ENCODE data around the gene LEKR1.
"Not testable (repeated sequence)": the region's sequence is repeated elsewhere in the genome, so short reads cannot be mapped to it uniquely, and the experiment has no call there.

The LEKR1 gene

DNA sequence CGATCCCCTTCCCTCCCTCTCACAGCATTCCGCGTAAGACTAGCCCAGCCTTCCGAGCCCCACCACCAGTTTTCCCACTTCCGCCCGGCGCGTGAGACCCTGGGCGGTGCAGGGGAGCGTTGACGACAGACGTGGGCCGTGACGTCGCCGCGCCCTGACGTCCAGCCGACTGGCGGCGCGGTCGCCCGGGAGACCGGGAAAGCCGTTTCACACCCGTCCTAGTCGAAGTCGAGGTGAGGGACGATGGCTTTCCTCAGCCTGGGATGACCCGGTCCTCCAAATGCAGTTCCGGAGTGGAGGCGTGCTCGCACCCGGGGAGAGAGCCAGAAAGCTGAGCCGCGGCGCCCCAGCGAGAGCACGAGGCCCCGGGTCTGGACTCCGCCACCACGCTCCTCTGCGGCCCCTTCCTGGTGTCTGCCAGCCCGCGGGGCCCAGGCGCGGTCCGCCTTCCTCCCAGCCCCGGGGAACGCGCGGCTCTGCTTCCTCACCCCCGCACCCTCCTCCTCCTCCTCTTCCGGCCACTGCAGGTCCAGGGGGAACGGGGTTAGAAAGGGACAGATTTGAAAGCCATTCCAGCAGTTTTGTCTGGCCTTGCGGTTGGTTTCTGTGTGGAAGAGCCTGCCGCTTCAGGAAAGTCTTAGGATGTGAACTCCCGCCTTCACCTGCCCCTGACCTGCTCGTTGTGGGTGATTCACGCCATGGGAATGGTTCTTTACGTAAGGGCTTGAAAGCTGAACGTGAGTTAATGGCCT lies at the start of gene LEKR1:
Gene LEKR1 (plus strand): TSS at position 210 of the 752 bp plus-strand sequence. CDS start 2,977 bp downstream, outside the sequence.
- peak; percentile 41 for DNase-seq (ENCODE audit: low read depth)

DNA sequence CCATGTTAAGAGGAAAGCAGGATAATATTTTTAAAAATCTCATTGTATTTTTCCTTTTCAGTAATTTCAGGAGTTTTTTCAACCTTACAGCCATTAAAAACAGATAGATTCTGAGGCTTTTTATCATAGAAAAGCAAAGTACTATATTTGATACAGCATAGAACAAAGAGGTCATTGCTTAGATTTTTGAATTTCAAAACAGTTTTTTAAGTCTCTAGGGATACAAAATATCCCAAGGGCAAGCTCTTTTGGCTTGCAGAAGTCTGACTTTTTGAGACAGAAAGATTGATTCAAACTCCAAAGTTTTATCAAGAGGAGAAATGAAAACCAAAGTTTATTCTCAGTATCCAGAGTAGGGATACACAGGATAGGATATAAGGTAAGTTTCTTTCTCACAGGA lies 49.3 kb upstream of the LEKR1 start:
- no peak for DNase-seq (ENCODE audit: low read depth)

DNA sequence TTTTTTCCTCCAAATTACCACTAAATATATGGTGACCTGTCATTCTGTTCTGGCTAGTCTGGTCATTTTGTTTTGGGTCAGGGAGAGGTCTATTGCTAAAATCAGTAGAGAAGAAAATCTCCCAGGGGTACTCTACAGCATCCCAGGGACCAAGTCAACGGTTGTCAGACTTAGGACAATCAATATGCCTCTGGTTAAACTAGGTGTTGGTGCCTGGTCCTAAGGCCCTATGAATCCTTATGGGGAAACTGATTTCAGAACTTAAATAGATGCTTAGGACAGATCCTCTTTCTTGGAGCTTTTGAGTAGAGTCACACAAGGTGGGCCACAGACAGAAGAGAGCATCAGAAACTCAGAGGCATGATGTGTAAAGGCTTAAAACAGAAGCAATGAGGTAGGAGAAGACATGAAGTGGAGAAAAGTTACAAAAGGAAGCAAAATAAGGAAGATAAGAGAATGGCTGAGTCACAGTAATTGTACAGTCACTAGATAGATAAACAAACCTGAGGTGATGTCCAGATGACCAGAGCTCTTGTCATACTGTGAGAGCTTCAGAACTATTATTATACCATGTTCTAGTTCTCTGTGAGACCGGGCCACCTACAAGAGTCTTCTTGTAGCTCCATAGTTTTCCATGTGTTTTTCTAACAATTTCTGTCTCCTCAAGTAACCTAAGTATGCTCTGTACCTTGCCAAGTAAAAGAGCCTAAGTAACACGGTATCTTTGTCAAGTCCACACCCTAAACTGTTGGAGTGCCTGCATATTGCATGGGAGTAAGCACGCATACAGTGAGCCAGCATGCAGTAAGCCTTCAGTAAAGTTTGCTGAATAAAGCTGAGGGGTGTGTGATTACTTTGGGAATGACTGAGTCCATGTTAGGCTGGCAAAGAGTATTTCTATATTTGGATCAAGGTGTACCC lies 44.6 kb upstream of the LEKR1 start:
- DNase-seq (ENCODE audit: low read depth): no peak

DNA sequence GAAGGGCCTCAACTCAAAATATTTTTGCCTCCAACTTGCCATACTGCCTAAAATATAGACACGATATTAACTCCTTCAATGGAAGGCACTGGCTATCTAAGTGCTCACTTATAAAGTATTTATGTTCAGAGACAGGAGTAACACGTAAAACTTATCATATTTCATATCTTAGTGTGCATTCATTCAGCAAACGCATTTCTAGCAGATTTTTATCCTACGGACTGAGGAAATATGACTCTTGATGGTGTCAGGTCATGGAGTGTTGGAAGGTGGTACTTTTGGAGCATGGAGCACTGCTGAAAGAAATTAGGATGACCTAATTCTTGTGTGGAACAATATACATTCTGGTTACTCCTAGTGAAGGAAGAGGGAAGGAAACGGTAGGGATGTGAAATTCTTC lies 43.8 kb upstream of the LEKR1 start:
- DNase-seq (ENCODE audit: low read depth): no peak

DNA sequence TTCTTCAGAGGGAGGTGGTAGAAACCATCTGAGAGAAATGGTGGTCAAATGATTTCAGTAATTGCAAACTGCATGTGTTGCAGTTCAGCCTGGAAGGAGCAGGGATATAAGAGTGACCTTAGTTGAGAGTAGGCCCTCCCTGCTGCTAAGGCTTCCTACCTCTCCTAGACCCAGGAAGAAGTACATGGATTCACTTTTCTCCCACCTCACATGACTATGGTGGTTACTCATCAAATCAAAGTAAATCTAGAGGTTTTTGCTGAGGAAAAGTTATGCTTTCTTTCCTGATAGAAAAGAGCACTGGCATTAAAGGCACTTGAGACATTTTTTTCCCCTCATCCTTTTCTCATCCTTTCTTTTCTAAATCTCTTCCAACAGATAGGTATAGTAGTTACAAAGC lies 43.2 kb upstream of the LEKR1 start:
- no peak for DNase-seq (ENCODE audit: low read depth)

DNA sequence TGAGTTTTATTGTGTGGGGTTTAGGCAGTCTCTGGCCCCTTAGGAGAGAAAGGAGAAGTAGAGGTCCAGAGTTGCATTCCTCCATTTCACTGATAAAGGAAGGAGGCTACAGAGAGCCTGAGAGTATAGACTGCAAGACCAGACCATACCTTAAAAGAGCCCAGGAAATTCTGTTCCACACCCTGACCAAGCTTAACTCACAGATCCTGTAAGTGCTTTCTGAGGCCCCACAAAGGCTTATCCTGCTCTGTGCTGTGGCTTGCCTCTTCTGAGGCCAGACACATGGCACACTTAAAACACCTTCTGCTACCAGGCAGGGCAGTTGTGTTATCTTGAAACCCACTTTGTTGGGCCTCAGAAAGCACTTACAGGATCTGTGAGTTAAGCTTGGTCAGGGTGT lies 39.2 kb upstream of the LEKR1 start:
- no peak for DNase-seq (ENCODE audit: low read depth)

DNA sequence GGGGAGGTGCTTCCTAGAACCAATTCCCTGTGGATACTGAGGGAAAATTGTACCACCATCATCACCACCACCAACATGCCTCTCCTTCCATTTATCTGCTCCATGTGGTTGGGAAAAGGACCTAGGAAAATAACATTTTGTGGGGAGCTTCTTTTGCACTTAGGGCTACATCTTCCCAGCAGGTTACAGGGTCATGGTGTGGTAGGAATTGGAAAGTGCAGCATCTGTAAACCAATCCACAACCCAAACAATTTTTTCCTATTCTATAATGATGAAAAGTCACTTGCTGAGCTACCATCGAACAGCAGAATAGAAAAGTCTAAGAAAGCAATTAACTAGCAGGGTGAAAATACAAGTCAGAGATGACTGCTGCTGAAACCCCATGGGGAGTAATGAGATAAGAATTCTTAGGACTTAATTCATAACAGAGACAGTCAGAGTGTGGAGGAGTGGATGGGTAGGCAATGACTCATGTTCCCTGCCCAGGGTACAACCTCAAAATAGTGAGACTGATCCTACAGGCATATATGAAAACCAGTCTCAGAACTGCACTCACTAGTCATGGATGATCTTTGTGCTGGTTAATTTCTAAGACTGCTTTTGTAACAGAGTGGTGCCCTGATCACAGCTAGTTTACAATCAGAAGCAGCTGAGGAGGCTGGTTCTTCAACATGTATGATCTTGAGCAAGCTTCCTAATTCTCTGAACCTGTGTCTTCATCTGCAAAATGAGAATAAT lies 38.1 kb upstream of the LEKR1 start:
- DNase-seq (ENCODE audit: low read depth): no peak

DNA sequence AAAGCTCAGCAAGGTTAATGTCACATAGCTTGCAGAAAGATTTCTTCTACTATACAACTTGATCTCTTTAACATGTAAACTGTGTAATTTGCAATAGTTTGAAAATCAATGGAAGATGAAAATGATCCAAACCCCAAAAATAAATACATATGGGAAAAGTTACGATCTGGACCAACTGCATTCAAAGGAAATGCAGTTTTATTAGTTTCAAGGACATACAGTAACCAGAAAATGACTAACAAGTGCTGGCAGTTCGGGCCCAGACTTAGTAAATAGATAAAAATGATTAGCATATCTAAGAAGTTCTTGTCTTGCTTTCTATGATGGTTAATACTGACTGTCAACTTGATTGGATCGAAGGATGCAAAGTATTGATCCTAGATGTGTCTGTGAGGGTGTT lies 37.3 kb upstream of the LEKR1 start:
- DNase-seq (ENCODE audit: low read depth): no peak

DNA sequence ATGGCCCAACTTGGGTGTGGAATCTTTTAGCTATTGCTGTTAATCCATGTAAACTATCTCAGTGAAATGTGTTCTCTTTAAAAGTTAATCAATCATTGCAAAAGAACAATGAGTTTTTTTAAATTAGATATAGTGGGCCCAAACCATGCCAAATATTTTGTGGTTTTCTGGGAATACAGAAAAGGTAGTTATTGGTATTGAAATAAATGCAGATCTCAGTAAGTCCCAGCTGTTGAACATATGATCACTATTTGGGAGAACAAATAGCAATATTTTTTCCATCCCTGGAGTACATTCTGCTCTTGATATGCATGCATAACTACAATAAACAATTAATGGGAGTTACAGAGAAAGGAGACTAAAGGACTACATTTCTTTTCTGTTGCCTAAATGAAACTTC lies 36.0 kb upstream of the LEKR1 start:
- no peak for DNase-seq (ENCODE audit: low read depth)

DNA sequence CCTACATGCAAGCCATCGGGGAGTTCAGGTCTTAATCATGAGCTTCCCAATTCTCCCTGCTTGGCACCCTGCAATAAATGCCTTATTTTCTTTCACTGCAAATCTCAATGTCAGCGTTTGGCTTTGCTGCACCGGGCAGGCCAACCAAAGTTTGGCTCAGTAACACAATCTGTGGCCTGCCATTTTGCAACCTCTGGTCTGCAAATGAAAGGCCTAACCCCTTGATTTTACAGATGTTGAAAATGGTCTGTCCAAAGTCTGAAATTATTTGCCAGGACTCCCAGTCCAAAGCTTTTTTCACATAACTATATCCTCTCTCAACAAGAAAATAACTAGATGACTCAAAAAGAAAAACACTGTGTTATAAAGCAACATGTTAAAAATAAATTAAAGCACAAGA lies 34.0 kb upstream of the LEKR1 start:
- DNase-seq (ENCODE audit: low read depth): no peak

DNA sequence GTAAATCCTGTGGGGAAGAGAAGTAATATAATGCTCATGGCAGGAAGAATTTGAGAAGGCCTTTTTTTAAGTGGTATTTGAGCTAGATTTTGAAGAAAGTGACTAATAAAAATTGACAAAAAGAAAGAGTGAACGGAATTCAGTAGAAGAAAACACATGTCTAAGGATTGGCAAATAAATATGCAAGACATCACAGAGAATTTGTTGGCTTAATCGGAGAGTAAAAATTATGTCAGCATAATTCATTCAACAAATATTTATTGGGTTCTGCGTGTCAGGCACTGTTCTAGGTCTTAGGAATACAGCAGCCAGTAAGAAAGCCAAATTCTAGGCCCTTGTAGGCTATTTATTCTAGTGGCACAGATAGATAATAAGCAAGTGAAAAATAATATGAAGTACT lies 33.6 kb upstream of the LEKR1 start:
- no peak for DNase-seq (ENCODE audit: low read depth)

DNA sequence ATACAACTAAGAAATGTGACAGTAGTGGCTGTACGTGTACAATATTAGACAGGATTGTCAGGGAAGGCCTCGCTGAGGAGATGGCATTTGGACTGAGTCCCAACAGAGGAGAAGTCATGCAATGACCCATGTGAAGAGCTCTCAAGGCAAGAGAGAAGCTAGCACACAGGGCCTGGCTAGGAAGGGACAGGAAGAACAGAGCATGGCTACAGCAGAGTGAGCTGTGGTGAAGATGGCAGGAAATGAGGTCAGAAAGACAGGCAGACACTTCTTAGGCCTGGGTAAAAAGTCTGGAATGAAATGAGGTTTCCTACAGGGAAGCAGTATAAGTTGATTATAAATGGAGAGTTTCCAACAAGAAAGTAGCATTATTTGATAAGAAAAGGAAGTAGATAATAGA lies 33.2 kb upstream of the LEKR1 start:
- DNase-seq (ENCODE audit: low read depth): no peak

DNA sequence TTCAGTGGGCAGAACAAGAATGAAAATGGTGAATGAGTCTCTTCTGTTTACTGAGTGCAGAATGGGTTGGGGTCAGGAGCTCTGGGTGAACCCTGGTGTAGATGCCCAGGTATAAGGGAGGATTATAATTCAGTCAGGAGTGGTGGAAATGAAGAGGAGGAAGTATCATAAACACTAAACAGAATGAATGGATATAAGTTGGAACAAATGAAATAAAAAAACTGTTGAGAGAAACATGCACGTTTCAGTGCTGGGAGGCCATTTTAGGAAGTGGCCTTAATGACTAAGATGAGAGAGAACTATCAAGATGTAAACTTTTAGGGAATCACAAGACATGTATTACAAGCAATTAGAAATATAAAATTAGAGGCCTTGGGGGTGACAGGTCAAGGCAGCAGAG lies 32.8 kb upstream of the LEKR1 start:
- DNase-seq (ENCODE audit: low read depth): no peak

DNA sequence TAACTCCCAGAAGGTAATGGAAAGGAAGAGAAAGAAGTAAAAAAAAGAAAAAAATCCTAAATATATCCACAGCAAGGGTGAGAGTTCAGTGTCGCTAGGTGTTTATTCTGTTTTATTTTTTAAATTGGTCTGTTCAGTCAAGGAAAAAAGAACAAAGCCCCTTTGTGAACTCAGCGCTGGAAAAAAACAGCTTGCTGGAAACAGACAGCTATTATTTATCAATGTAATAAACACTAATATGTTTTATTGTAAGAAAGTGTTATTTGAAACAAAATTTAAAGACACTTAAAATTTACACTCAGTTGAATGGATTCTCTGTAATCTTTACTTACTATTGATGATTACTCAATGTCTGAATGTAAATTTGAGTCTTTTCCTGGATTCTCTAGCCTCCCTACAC lies 32.3 kb upstream of the LEKR1 start:
- DNase-seq (ENCODE audit: low read depth): no peak

DNA sequence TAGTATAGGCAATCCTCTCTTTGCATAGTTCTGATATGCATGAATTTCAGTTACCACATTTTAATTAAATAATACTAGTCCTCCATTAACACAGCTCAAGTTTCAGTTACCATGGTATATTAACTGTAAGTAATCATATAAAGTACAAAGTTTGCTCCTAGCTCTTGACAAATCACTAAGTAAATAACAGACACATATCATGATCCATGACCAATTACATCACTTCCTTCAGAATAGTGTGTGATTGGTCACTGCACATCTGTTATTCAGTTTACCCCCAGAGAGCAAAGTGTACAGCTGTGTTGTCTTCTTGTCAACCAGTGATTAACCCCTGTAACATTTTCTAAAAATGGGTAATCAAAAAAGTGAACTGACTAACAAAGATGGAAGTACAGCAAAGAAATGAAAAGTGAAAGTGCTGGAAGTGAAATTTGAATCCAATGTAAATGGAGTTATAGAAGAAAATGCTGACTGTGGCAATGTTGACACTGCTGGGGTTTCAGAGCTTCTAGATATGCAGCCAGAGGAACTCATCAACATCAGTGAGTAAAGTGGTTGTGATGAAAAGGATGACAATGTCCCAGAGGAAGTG lies 30.2 kb upstream of the LEKR1 start:
- DNase-seq (ENCODE audit: low read depth): no peak

DNA sequence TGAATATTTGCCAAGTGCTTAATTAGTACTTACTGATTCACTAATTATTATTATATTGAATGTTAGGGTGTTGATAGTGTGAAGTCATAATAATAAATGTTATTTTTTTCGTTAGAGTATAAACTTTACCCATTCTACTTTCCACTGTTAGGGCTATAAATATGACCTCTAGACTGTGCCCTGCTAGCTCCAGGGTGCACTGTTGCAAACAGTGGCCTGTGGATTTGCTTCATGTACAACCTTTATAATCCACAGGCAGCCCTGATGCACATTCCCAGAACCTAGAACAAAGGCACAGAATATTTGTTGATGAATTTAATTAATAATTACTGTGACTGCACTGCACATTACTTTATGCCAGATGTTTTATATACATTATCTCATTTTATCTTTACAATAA lies 28.8 kb upstream of the LEKR1 start:
- DNase-seq (ENCODE audit: low read depth): no peak

DNA sequence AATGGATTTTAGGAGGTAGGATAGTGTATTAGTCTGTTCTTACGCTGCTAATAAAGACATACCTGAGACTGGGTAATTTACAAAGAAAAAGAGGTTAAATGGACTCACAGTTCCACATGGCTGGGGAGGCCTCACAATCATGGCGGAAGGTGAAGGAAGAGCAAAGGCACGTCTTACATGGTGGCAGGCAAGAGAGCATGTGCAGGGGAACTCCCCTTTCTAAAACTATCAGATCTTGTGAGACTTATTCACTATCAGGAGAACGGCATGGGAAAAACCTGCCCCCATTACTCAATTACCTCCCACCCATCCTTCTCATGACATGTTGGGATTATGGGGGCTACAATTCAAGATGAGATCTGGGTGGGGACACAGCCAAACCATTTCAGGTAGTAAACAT lies 25.9 kb upstream of the LEKR1 start:
- not testable (repeated sequence) for DNase-seq (ENCODE audit: low read depth)

DNA sequence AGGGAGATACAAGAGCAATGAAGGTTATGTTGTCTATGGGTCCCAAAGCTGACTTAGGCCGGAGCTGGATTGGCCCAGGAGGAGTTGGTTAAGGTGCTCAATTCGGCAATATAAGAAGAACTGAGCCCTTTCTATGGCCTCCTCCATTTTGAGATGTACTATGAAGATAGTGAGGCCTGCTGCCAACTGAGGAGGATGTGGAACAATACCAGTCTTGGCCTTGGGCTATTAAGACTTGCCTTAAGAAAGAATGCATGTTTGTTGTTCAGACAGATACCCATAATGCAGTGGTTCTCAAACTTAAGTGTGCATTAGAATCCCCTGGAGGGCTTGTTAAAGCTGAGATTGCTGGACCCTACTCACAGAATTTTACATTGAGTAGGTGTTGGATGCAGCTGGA lies 24.4 kb upstream of the LEKR1 start:
- no peak for DNase-seq (ENCODE audit: low read depth)

DNA sequence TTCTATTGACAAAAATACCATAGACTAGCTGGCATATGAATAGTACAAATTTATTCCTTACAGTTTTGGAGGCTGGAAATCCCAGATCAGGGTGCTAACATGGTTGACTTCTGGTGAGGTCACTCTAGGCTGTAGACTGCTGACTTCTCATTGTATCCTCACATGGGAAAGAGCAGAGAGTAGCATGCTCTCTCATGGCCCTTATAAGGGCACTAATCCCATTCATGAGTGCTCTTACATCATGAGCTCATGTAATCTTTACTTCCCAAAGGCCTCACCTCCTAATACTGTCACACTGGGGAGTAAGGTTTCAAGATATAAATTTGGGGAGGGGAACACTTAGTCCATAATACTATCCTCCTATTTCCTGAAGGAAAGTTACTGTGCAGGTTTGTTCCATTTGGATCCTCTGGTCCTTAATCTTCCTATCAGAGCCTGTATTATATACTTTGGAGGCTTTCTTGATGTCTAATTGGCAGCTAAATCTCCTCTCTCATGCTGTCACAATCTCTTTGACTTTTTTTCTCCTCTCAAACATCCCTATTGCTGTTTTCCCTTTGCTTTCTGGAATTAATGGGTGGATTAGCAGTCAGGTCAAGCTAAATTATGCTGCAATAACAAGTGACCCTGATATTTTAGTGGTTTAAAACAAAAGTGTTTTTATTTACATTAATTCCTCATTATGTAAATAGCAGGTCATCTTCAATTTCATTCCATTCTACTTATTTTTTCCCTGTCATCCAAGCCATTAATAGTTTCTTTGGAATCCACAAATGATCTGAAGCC lies 23.1 kb upstream of the LEKR1 start:
- no peak for DNase-seq (ENCODE audit: low read depth)

DNA sequence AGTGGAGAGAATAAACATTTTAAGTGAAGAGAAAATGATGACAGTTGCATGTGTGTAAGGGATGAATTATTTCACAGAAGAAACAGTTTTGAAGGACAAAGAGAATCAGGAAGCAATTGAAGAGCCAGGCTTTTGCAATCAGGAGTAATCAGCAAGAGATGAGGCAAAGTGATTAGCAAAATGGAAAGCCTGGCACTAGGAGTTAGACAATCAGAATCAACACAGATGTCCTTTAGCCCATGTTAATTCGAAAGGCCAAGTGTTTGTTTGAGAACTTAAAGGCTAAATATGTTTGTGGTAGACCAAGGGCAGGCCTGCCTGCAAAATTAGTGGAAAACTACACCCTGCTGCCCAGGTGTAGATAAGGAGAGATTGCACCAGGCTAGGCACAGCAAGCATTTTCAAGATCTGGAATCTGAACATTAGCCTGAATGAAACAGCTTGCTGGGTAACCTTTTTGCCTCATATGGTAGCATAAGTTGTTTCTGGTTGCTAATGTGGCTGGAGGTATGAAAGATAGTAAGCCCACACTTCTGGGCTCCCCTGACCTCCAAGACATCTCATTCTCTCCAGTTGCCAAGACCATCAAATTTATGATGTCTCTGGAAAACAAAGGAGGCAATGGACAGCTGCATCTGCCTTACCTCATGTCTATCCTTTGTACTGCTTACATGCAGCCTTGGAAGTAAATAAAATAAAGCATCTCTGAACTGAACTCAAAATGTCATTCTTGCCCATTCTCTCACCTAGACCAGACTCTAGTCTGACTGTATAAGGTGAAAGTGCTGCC lies 22.0 kb upstream of the LEKR1 start:
- DNase-seq (ENCODE audit: low read depth): no peak

DNA sequence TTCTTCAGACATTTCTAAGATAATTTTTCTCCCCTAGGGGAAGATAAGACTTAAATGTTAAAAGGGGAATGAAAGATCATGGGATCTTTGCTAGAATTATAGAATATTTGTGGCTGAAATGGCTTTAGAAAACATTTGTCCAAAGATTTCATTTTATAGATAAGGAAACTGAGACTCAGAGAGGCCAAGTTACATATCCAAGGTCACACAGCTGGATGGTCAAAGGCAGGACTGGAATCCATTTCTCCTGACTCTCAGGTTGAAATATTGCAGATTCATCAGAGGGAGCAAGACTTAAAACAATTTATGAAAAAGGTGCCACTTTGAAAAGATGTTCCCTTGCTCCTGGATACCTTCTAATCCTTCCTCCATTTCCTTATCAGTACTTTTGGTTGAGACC lies 19.5 kb upstream of the LEKR1 start:
- no peak for DNase-seq (ENCODE audit: low read depth)
